IMR-90 (cell line): Measurements from ENCODE around the gene GSN. TPM values are rescaled to one million over a fixed set of nuclear protein-coding genes. Genes with fewer than 3 reads are reported as not detected.

Experiments
- ATAC-seq: fragments of 200-7000 bp; cut with Tn5 transposase; 2 replicates; pipeline ENCODE4 v1.9.1; 2020; ENCODE audit warnings: low read depth, mild to moderate bottlenecking, moderate library complexity
- BruUV-seq: library from RNA; stranded (reverse); fragments of 400-500 nt; replicated peaks from 2 replicates; lab custom pipeline; 2021; lab: Mats Ljungman, UMichigan
- CTCF ChIA-PET: fragments of 300-600 bp; formaldehyde crosslinking; extraction: SDS; loops from one replicate; lab custom pipeline; 2021; ENCODE audit warnings: antibody characterized with exemption; lab: Yijun Ruan, JAX
- POLR2A ChIA-PET: fragments of 300-600 bp; sonication (Branson Sonifier 250); formaldehyde crosslinking; loops from one replicate; lab custom pipeline; 2022; ENCODE audit warnings: antibody characterized with exemption; ENCODE audit not compliant: unreplicated experiment; lab: Charles Lee
- DNase-seq: peaks from one replicate; pipeline ENCODE4 v3.0.0; 2013
- H2AFZ ChIP-seq: replicated peaks from 2 replicates; pipeline ENCODE3; 2013; ENCODE audit warnings: low read length, mild to moderate bottlenecking; ENCODE audit not compliant: poor library complexity
- H2AK5ac ChIP-seq: 2 replicates; pipeline ENCODE4 v1.6.1; 2013; ENCODE audit warnings: low read depth, low read length, inconsistent platforms
- H2AK9ac ChIP-seq: replicated peaks from 2 replicates; pipeline ENCODE3; 2013; ENCODE audit warnings: mild to moderate bottlenecking, low read depth, low read length, moderate library complexity; ENCODE audit not compliant: poor library complexity
- H2BK120ac ChIP-seq: 2 replicates; pipeline ENCODE4 v1.6.1; 2013; ENCODE audit warnings: low read depth, low read length, inconsistent platforms
- H2BK15ac ChIP-seq: 3 replicates; pipeline ENCODE4 v1.6.1; 2013; ENCODE audit warnings: low read depth, low read length, inconsistent platforms
- H2BK20ac ChIP-seq: 2 replicates; pipeline ENCODE4 v1.6.1; 2013; ENCODE audit warnings: low read depth, mild to moderate bottlenecking, inconsistent platforms, low read length, moderate library complexity
- H2BK5ac ChIP-seq: 2 replicates; pipeline ENCODE4 v1.6.1; 2013; ENCODE audit warnings: mild to moderate bottlenecking, low read depth, low read length, inconsistent platforms; ENCODE audit not compliant: poor library complexity, severe bottlenecking
- H3K14ac ChIP-seq: replicated peaks from 2 replicates; pipeline ENCODE4 v1.6.1; 2013; ENCODE audit warnings: low read depth, low read length, inconsistent platforms
- H3K18ac ChIP-seq: 2 replicates; pipeline ENCODE4 v1.6.1; 2013; ENCODE audit warnings: low read depth, low read length, control low read depth
- H3K23ac ChIP-seq: 2 replicates; pipeline ENCODE4 v1.6.1; 2013; ENCODE audit warnings: low read depth, low read length, inconsistent platforms
- H3K27ac ChIP-seq: 2 replicates; pipeline ENCODE4 v1.5.1; 2013; ENCODE audit warnings: mild to moderate bottlenecking, control low read depth, low read length; ENCODE audit not compliant: insufficient read depth
- H3K27me3 ChIP-seq: 2 replicates; pipeline ENCODE4 v1.6.1; 2013; ENCODE audit warnings: low read length; ENCODE audit not compliant: control insufficient read depth, insufficient read depth
- H3K36me3 ChIP-seq: 2 replicates; pipeline ENCODE4 v1.6.1; 2013; ENCODE audit warnings: low read length, mixed read lengths; ENCODE audit not compliant: control insufficient read depth, insufficient read depth
- H3K4ac ChIP-seq: 2 replicates; pipeline ENCODE4 v1.6.1; 2013; ENCODE audit warnings: low read depth, low read length, inconsistent platforms
- H3K4me1 ChIP-seq: 2 replicates; pipeline ENCODE4 v1.6.1; 2013; ENCODE audit warnings: low read length, mixed read lengths; ENCODE audit not compliant: control insufficient read depth, insufficient read depth
- H3K4me2 ChIP-seq: 2 replicates; pipeline ENCODE4 v1.6.1; 2013; ENCODE audit warnings: low read depth, mild to moderate bottlenecking, control low read depth, low read length, moderate library complexity
- H3K4me3 ChIP-seq: 2 replicates; pipeline ENCODE4 v1.5.1; 2013; ENCODE audit warnings: low read depth, mild to moderate bottlenecking, control low read depth, low read length, moderate library complexity; ENCODE audit not compliant: insufficient read depth
- H3K56ac ChIP-seq: 2 replicates; pipeline ENCODE4 v1.6.1; 2013; ENCODE audit warnings: low read length, inconsistent platforms; ENCODE audit not compliant: insufficient read depth; ENCODE audit errors: extremely low read depth
- H3K79me1 ChIP-seq, 2 experiments: 2 replicates each; pipeline ENCODE4 v1.6.1; 2013; ENCODE audit warnings: low read length in 2 of 2, inconsistent platforms in 1 of 2, low read depth in 1 of 2
- H3K9ac ChIP-seq: 2 replicates; pipeline ENCODE4 v1.6.1; 2013; ENCODE audit warnings: low read depth, low read length, control low read depth
- H3K9me1 ChIP-seq: 2 replicates; pipeline ENCODE4 v1.6.1; 2013; ENCODE audit warnings: low read length, inconsistent platforms; ENCODE audit not compliant: insufficient read depth
- H3K9me3 ChIP-seq: 2 replicates; pipeline ENCODE4 v1.6.1; 2013; ENCODE audit warnings: low read length; ENCODE audit not compliant: control insufficient read depth, insufficient read depth
- H4K20me1 ChIP-seq: 2 replicates; pipeline ENCODE4 v1.6.1; 2013; ENCODE audit warnings: low read length, inconsistent platforms; ENCODE audit not compliant: insufficient read depth
- H4K5ac ChIP-seq: 2 replicates; pipeline ENCODE4 v1.6.1; 2013; ENCODE audit warnings: mild to moderate bottlenecking, low read depth, low read length, control low read depth
- H4K8ac ChIP-seq, 2 experiments: 2 replicates each; pipeline ENCODE4 v1.6.1; 2013; ENCODE audit warnings: low read depth in 2 of 2, low read length in 2 of 2, control low read depth in 1 of 2, inconsistent platforms in 1 of 2
- H4K91ac ChIP-seq: 2 replicates; pipeline ENCODE4 v1.6.1; 2013; ENCODE audit warnings: low read depth, low read length, inconsistent platforms; ENCODE audit not compliant: insufficient read depth
- CEBPB ChIP-seq: IDR thresholded peaks from 2 replicates; pipeline ENCODE4 v1.6.1; 2012; ENCODE audit warnings: low read depth, low read length, improper control_type of control experiment
- CHD1 ChIP-seq: IDR thresholded peaks from 2 replicates; pipeline ENCODE4 v1.6.1; 2012; ENCODE audit warnings: low read depth, low read length, improper control_type of control experiment
- FOS ChIP-seq: fragments of 150-350 bp; IDR thresholded peaks from 2 replicates; pipeline ENCODE4 v1.6.1; 2016; ENCODE audit warnings: low read depth, low read length
- MAZ ChIP-seq: IDR thresholded peaks from 2 replicates; pipeline ENCODE4 v1.6.1; 2012; ENCODE audit warnings: low read depth, mild to moderate bottlenecking, low read length, improper control_type of control experiment, moderate library complexity, borderline replicate concordance
- NFE2L2 ChIP-seq: fragments of 150-350 bp; IDR thresholded peaks from 2 replicates; pipeline ENCODE4 v1.6.1; 2016; ENCODE audit warnings: low read depth, mild to moderate bottlenecking, low read length
- RAD21 ChIP-seq: IDR thresholded peaks from 2 replicates; pipeline ENCODE4 v1.6.1; 2012; ENCODE audit warnings: low read length, improper control_type of control experiment
- RCOR1 ChIP-seq: IDR thresholded peaks from 2 replicates; pipeline ENCODE4 v1.6.1; 2012; ENCODE audit warnings: mild to moderate bottlenecking, low read length, improper control_type of control experiment; ENCODE audit not compliant: insufficient replicate concordance
- SMC3 ChIP-seq: fragments of 150-350 bp; IDR thresholded peaks from 2 replicates; pipeline ENCODE4 v1.6.1; 2016; ENCODE audit warnings: low read depth, mild to moderate bottlenecking, antibody characterized with exemption, low read length, moderate library complexity
- WGBS, 2 experiments: methylation state at CpG; one replicate each; pipeline versions ENCODE4 v1.1.5 to v1.1.7; 2013; ENCODE audit warnings: missing lambda C conversion rate in 2 of 2; ENCODE audit not compliant: insufficient read length in 1 of 2; ENCODE audit errors: extremely low coverage in 2 of 2; 5-methylcytosine and 5-hydroxymethylcytosine counted together
- dilution Hi-C: fragments of 300-500 bp; cut with HindIII; formaldehyde crosslinking; loops from one replicate; pipeline ENCODE4 v1.14.3; 2018; ENCODE audit warnings: low sequenced_read_pairs; ENCODE audit not compliant: unreplicated experiment
- in situ Hi-C: fragments of 300-500 bp; cut with MboI; formaldehyde crosslinking; loops from 3 replicates; pipeline ENCODE4 v1.14.3; 2019; ENCODE audit warnings: low sequenced_read_pairs, inconsistent platforms, mixed read lengths
- intact Hi-C: fragments of 100-400 bp; cut with micrococcal nuclease; formaldehyde crosslinking; loops from 2 replicates; pipeline ENCODE4 v1.10.0; 2022
- polyA plus RNA-seq, 3 experiments: library from polyadenylated mRNA; depleted of rRNA; stranded (reverse); fragments of >200 nt; gene quantifications; 2 replicates each; pipeline ENCODE4 v1.2.3, GENCODE V29; 2012; ENCODE audit warnings: low replicate concordance in 1 of 3
- total RNA-seq: library from RNA; depleted of rRNA; stranded (reverse); fragments of >200 nt; gene quantifications from 2 replicates; pipeline ENCODE4 v1.2.3, GENCODE V29; 2012
- TF ChIP-seq, protein P1 (sequence below): fragments of 150-350 bp; IDR thresholded peaks from 2 replicates; pipeline ENCODE4 v1.6.1; 2016; ENCODE audit warnings: low read depth, mild to moderate bottlenecking, low read length, moderate library complexity, borderline replicate concordance
- TF ChIP-seq, protein P2 (sequence below): conservative IDR thresholded peaks from 2 replicates; pipeline ENCODE4 v1.5.1; 2012; ENCODE audit warnings: mild to moderate bottlenecking, low read depth, low read length, improper control_type of control experiment

GSN gene
- total and polyA plus RNA-seq, 2 of the 4 experiments (the other 2 are of a cell fraction): 495 to 547 TPM

DNA sequence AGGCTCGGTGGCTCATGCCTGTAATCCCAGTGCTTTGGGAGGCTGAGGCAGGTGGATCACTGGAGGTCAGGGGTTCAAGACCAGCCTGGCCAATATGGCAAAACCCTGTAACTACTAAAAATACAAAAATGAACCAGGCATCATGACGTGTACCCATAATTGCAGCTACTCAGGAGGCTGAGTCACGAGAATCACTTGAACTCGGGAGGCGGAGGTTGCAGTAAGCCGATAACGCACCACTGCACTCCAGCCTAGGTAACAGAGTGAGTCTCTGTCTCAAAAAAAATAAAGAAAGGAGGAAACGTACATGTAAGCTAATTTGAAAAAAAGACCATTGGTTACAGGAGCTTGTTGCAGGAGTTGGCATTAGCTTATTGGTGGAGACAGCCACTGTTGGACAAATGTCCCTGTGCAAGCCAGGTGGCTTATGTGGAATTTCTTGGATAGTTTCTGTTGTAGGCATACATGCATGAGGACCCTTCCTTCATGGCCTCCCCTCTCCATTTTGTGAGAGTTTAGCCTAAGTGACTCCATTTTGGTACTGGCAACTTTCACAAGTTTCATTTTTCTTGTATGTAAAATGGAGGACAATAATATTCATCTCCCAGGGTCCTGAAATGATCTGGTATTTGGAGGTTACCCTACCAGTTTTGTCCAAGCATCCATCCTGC is 49.5 kb upstream of the GSN start:
- Histone ChIP-seq H2AK9ac (no peak overlapping the region), H3K4me3 (no peak overlapping the region), H3K56ac (no peak overlapping the region), H3K36me3 (no peaks in the 10 kb centered on the region), H2BK20ac (no peak overlapping the region), H3K79me1 (peaks cover 0 to 3% of the 10 kb centered on the region in 2 experiments; a peak in 1 of 4 replicates), H3K27me3 (no peaks in the 10 kb centered on the region), H3K4ac (no peak overlapping the region), H3K27ac (no peak overlapping the region), H3K9ac (no peak overlapping the region), H4K20me1 (no peaks in the 10 kb centered on the region), H2BK120ac (no peak overlapping the region), H3K23ac (no peak overlapping the region), H3K14ac (no peak overlapping the region), H2BK15ac (no peak overlapping the region), H2BK5ac (no peak overlapping the region), H2AFZ (no peak overlapping the region), H2AK5ac (no peak overlapping the region), H3K18ac (no peak overlapping the region), H3K9me3 (no peaks in the 10 kb centered on the region), H4K8ac (no peak overlapping the region), H3K4me1 (no peaks in the 10 kb centered on the region), H4K91ac (no peak overlapping the region), H3K4me2 (no peak overlapping the region), H4K5ac (no peak overlapping the region), H3K9me1 (0 out of 2 replicates have a peak, but pooled peaks cover 3% of the 10 kb centered on the region)
- ATAC-seq: no peak
- no peak for DNase-seq
- ChIA-PET CTCF (no interaction called here), POLR2A (no interaction called here)
- dilution Hi-C loops (no loop called here), in situ Hi-C loops (no loop called here), intact Hi-C loops (no loop called here)
- TF ChIP-seq FOS (no peak), CHD1 (no peak), CEBPB (no peak), RCOR1 (no peak), SMC3 (no peak), RAD21 (no peak), NFE2L2 (no peak), MAZ (no peak)
- TF ChIP-seq, protein P1, sequence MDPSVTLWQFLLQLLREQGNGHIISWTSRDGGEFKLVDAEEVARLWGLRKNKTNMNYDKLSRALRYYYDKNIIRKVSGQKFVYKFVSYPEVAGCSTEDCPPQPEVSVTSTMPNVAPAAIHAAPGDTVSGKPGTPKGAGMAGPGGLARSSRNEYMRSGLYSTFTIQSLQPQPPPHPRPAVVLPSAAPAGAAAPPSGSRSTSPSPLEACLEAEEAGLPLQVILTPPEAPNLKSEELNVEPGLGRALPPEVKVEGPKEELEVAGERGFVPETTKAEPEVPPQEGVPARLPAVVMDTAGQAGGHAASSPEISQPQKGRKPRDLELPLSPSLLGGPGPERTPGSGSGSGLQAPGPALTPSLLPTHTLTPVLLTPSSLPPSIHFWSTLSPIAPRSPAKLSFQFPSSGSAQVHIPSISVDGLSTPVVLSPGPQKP: no peak
- TF ChIP-seq, protein P2, sequence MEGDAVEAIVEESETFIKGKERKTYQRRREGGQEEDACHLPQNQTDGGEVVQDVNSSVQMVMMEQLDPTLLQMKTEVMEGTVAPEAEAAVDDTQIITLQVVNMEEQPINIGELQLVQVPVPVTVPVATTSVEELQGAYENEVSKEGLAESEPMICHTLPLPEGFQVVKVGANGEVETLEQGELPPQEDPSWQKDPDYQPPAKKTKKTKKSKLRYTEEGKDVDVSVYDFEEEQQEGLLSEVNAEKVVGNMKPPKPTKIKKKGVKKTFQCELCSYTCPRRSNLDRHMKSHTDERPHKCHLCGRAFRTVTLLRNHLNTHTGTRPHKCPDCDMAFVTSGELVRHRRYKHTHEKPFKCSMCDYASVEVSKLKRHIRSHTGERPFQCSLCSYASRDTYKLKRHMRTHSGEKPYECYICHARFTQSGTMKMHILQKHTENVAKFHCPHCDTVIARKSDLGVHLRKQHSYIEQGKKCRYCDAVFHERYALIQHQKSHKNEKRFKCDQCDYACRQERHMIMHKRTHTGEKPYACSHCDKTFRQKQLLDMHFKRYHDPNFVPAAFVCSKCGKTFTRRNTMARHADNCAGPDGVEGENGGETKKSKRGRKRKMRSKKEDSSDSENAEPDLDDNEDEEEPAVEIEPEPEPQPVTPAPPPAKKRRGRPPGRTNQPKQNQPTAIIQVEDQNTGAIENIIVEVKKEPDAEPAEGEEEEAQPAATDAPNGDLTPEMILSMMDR: no peak
- BruUV-seq: no TSS peak
- WGBS, 2 experiments: 97% methylated on average over 7 of the region's 8 CpGs; no CpG with 5 or more reads in 1 of the 2 experiments
